Rectal smooth muscle tissue (tissue), 1 donor: ENCODE measurements around the gene PRKCE.

Experiments used
- H3K27ac ChIP-seq: one replicate; pipeline ENCODE4 v1.7.0; 2013; ENCODE audit warnings: low read depth, low read length, inconsistent platforms
- H3K27me3 ChIP-seq: one replicate; pipeline ENCODE4 v1.7.0; 2013; ENCODE audit warnings: low read length; ENCODE audit not compliant: control insufficient read depth, insufficient read depth
- H3K36me3 ChIP-seq: one replicate; pipeline ENCODE4 v1.7.0; 2013; ENCODE audit warnings: low read length; ENCODE audit not compliant: control insufficient read depth, insufficient read depth
- H3K4me1 ChIP-seq: one replicate; pipeline ENCODE4 v1.7.0; 2013; ENCODE audit warnings: low read length; ENCODE audit not compliant: control insufficient read depth, insufficient read depth
- H3K4me3 ChIP-seq: one replicate; pipeline ENCODE4 v1.7.0; 2013; ENCODE audit warnings: low read length
- H3K9ac ChIP-seq: one replicate; pipeline ENCODE4 v1.7.0; 2013; ENCODE audit warnings: low read length

PRKCE gene

GRCh38 chr2:46165916-46166315 lies 514.4 kb downstream of the PRKCE start:
- H3K4me1 ChIP-seq: peaks cover 19% of the 10 kb centered on the region
- no peak overlapping the region for H3K9ac ChIP-seq
- H3K4me3 ChIP-seq: no peak overlapping the region
- H3K36me3 ChIP-seq: no peaks in the 10 kb centered on the region
- no peaks in the 10 kb centered on the region for H3K27me3 ChIP-seq
- H3K27ac ChIP-seq: no peak overlapping the region

- H3K27me3 ChIP-seq: no peaks in the 10 kb centered on the region
- H3K4me1 ChIP-seq: peaks cover 20% of the 10 kb centered on the region
- no peaks in the 10 kb centered on the region for H3K36me3 ChIP-seq
- H3K4me3 ChIP-seq: no peak overlapping the region
- H3K27ac ChIP-seq: no peak overlapping the region
- no peak overlapping the region for H3K9ac ChIP-seq
Measured at GRCh38 chr2:46167406-46167805, 515.9 kb downstream of the PRKCE start.

GRCh38 chr2:46167924-46168323 lies 516.4 kb downstream of the PRKCE start:
- Histone ChIP-seq H3K4me3 (no peak overlapping the region), H3K4me1 (peaks cover 20% of the 10 kb centered on the region), H3K36me3 (no peaks in the 10 kb centered on the region), H3K27me3 (no peaks in the 10 kb centered on the region), H3K27ac (no peak overlapping the region), H3K9ac (no peak overlapping the region)

- Histone ChIP-seq H3K4me1 (peaks cover 16% of the 10 kb centered on the region), H3K27ac (no peak overlapping the region), H3K9ac (no peak overlapping the region), H3K36me3 (no peaks in the 10 kb centered on the region), H3K27me3 (no peaks in the 10 kb centered on the region), H3K4me3 (no peak overlapping the region)
Measured at GRCh38 chr2:46169467-46169866, 518.0 kb downstream of the PRKCE start.

GRCh38 chr2:46170026-46170425 lies 518.6 kb downstream of the PRKCE start:
- Histone ChIP-seq H3K27ac (no peak overlapping the region), H3K36me3 (no peaks in the 10 kb centered on the region), H3K27me3 (no peaks in the 10 kb centered on the region), H3K4me1 (peaks cover 12% of the 10 kb centered on the region), H3K4me3 (no peak overlapping the region), H3K9ac (no peak overlapping the region)

- Histone ChIP-seq H3K4me3 (no peak overlapping the region), H3K27me3 (no peaks in the 10 kb centered on the region), H3K27ac (peak overlapping the region; percentile 41), H3K9ac (no peak overlapping the region), H3K36me3 (no peaks in the 10 kb centered on the region), H3K4me1 (peaks cover 8% of the 10 kb centered on the region)
Measured at GRCh38 chr2:46170611-46171350, 519.3 kb downstream of the PRKCE start.

- peak overlapping the region; percentile 41 for H3K27ac ChIP-seq
Measured at GRCh38 chr2:46171411-46171953, 520.0 kb downstream of the PRKCE start.

GRCh38 chr2:46171996-46172546 lies 520.6 kb downstream of the PRKCE start:
- no peaks in the 10 kb centered on the region for H3K27me3 ChIP-seq
- no peak overlapping the region for H3K4me3 ChIP-seq
- H3K9ac ChIP-seq: no peak overlapping the region
- no peak overlapping the region for H3K27ac ChIP-seq
- no peaks in the 10 kb centered on the region for H3K36me3 ChIP-seq
- peaks cover 8% of the 10 kb centered on the region for H3K4me1 ChIP-seq

More at GRCh38 chr2:46171411-46171953, 520.0 kb downstream of the PRKCE start:
- Histone ChIP-seq H3K36me3 (no peaks in the 10 kb centered on the region), H3K9ac (no peak overlapping the region), H3K4me3 (no peak overlapping the region), H3K27me3 (no peaks in the 10 kb centered on the region), H3K4me1 (peaks cover 8% of the 10 kb centered on the region)

GRCh38 chr2:46173030-46173429 lies 521.6 kb downstream of the PRKCE start:
- Histone ChIP-seq H3K9ac (no peak overlapping the region), H3K27me3 (no peaks in the 10 kb centered on the region), H3K36me3 (no peaks in the 10 kb centered on the region), H3K4me1 (peaks cover 8% of the 10 kb centered on the region), H3K27ac (no peak overlapping the region), H3K4me3 (no peak overlapping the region)

- Histone ChIP-seq H3K4me1 (peaks cover 10% of the 10 kb centered on the region), H3K27me3 (no peaks in the 10 kb centered on the region), H3K27ac (no peak overlapping the region), H3K4me3 (no peak overlapping the region), H3K9ac (no peak overlapping the region), H3K36me3 (no peaks in the 10 kb centered on the region)
Measured at GRCh38 chr2:46173636-46174250, 522.3 kb downstream of the PRKCE start.

- Histone ChIP-seq H3K4me3 (no peak overlapping the region), H3K9ac (no peak overlapping the region), H3K27me3 (no peaks in the 10 kb centered on the region), H3K4me1 (peaks cover 17% of the 10 kb centered on the region), H3K27ac (no peak overlapping the region), H3K36me3 (no peaks in the 10 kb centered on the region)
Measured at GRCh38 chr2:46174345-46175170, 523.1 kb downstream of the PRKCE start.

- Histone ChIP-seq H3K4me1 (peaks cover 17% of the 10 kb centered on the region), H3K4me3 (no peak overlapping the region), H3K9ac (no peak overlapping the region), H3K36me3 (no peaks in the 10 kb centered on the region), H3K27ac (no peak overlapping the region), H3K27me3 (no peaks in the 10 kb centered on the region)
Measured at GRCh38 chr2:46175419-46175818, 523.9 kb downstream of the PRKCE start.
